GM18508 (cell line): ENCODE data around the gene CERK.
"Not testable (repeated sequence)": the region's sequence is repeated elsewhere in the genome, so short reads cannot be mapped to it uniquely, and the experiment has no call there.

ENCODE experiments used
- ATAC-seq: cut with Tn5 transposase; IDR thresholded peaks from one replicate; pipeline ENCODE4 v1.9.1; 2021; ENCODE audit warnings: moderate number of reproducible peaks; ENCODE audit not compliant: insufficient read depth, unreplicated experiment

CERK gene

GRCh38 chr22:46734830-46735453, 3.1 kb downstream of the CERK start:
- ATAC-seq = no peak

GRCh38 chr22:46734213-46734722, 3.8 kb downstream of the CERK start:
- ATAC-seq = not testable (repeated sequence)

DNA sequence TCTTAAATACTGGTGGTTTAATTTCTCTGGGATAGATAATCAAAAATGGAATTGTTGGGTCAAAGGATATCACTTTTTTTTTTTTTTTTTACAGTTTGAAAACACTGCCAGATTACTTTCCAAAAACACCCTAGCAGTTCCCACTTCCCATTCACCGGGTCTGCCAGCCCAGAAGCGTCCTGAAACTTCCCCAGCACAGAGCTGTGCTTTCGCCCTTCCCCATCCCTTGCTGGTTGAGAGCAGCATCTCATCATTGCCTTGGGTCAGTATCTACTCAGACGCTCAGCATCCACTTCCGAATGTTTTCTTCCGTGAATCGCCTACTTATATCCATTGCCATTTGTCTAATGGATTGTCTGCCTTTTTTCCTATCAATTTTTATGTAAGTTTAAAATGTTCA, 5.5 kb downstream of the CERK start:
- ATAC-seq = no peak

GRCh38 chr22:46732041-46732379, 6.0 kb downstream of the CERK start:
- ATAC-seq = no peak

GRCh38 chr22:46731246-46732040, 6.6 kb downstream of the CERK start:
- ATAC-seq = no peak

GRCh38 chr22:46730568-46731245, 7.3 kb downstream of the CERK start:
- ATAC-seq = no peak

DNA sequence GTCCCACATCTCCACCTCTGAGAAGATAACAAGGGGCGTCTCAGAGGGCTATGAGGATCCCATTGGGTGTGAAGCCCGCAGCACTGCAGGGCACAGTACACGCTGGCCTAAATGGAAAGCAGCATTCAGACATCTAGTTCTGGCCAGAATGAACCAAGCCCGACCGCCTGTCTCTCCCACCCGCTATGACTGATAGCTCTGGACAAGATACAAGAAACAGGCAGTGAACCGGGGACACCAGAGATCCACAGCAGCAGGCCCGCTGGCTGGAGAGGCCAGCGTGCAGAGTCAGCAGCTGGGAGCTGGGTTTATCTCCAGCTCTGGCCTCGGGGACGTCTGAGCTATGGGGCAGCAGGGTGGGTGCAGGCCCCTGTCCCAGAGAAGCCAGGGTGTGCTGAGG, 9.6 kb downstream of the CERK start:
- no peak for ATAC-seq

DNA sequence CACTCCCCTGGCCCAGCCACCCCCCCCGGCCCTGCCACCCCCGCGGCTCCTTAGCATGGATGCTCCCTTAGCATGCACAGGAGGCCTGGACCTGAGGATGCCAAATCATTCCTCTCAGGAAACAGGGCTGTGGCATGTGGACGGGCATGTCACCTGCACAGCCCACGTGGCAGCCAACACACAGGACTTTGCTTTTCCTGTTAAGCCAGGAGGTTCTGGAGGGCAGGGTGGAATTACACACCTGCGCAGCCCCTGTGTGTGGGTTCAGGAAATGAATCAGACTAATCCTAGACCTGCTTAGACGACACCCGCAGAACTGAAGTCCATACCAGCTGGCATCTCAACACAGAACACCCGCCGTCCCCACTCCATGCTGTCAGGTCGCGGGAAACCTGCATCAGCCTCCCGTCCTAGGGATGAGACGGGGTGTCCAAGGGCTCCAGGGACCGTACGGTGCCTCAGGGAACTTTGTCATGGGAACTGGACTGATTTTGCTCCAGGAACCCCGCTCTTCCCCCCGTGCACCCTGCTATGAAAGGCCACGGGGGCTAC, 10.2 kb downstream of the CERK start:
- ATAC-seq = no peak

- ATAC-seq = no peak
Observed at GRCh38 chr22:46726986-46727317, 11.1 kb downstream of the CERK start.

- no peak for ATAC-seq
Observed at GRCh38 chr22:46726066-46726985, 11.7 kb downstream of the CERK start.

DNA sequence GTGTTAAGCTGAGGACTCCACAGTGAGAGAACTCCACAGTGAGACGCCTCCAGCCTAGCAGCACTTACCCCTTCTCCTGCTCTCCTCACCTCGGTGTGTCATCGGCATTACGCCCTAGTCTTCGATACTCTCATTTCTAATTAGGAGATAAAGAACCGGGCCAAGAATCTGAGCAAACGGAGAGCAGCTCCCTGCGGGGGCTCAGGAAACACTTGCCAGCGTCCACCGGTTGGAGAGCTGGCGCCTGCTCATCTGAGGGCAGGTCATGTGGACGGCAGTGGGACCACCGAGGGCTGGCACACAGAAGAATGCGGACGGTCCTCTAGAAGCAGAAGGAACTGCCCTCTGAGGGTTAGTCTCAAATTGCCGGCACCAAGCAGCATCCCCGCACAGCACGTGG, 13.0 kb downstream of the CERK start:
- no peak for ATAC-seq

GRCh38 chr22:46723882-46724281, 14.2 kb downstream of the CERK start:
- ATAC-seq = no peak

- ATAC-seq = no peak
Observed at GRCh38 chr22:46721501-46722085, 16.5 kb downstream of the CERK start.

- no peak for ATAC-seq
Observed at GRCh38 chr22:46719921-46720320, 18.1 kb downstream of the CERK start.

DNA sequence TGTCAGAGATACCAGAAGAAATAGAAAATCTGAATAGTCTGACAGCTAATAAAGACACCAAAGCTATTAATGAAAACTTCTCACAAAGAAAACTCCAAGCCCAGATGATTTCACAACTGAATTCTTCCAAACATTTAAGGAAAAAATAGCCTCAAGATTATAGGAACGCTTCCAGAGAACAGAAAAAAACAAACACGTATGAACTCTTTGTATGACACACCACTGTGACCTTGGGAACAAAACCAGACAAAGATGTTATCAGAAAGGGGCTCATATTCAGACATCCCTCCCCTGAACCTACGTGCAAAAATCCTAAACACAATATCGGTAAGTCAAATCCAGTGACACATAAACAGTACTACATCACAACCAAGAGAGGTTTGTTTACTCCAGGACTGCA, 23.5 kb downstream of the CERK start:
- ATAC-seq = no peak

- no peak for ATAC-seq
Observed at GRCh38 chr22:46712288-46712687, 25.8 kb downstream of the CERK start.

GRCh38 chr22:46710806-46711205, 27.2 kb downstream of the CERK start:
- no peak for ATAC-seq

DNA sequence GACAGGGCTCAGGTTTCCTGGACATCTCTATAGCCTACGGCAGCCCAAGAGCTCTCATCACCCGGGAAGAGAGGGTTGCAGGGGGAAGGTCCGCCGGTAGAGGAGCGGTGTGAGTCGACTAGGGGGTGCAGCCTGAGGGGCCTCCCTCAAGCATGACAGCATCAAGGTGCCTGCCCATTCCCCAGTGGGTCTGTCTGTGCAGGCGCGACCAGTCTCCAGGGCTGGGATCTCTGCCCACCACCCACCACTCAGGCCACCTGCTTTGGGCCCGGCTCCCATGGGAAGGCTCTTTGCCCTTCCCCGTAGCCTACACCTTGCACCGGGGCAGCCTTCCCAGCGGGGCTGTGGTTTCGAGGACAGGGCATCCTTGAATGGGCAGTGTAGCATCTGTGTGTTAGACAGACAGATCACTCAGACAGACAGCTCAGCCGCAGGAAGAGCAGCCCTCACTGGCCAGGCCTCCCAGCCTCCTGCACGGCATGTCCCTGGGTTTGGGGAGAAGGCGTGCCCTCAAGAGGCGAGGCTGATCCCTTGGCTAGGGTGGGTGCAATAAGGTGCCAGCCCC, 29.2 kb downstream of the CERK start:
- ATAC-seq = no peak

- no peak for ATAC-seq
Observed at GRCh38 chr22:46707827-46708570, 30.1 kb downstream of the CERK start.
